Inferior parietal cortex (tissue), 1 donor: ENCODE results near the gene ADIPOQ.
"Not testable (repeated sequence)": the region's sequence is repeated elsewhere in the genome, so short reads cannot be mapped to it uniquely, and the experiment has no call there.

ENCODE experiments used
- DNase-seq: peaks from one replicate; pipeline ENCODE4 v3.0.0-alpha.2; 2016; ENCODE audit errors: extremely low spot score

ADIPOQ gene

GRCh38 chr3:186870421-186871201 lies 28.1 kb downstream of the ADIPOQ start:
- no peak for DNase-seq

GRCh38 chr3:186871403-186871924 lies 29.0 kb downstream of the ADIPOQ start:
- DNase-seq, result no peak

GRCh38 chr3:186873796-186874195 lies 31.3 kb downstream of the ADIPOQ start:
- DNase-seq, result not testable (repeated sequence)

- DNase-seq, result not testable (repeated sequence)
Measured at GRCh38 chr3:186874216-186874615, 31.7 kb downstream of the ADIPOQ start.

- not testable (repeated sequence) for DNase-seq
Measured at GRCh38 chr3:186874841-186875240, 32.3 kb downstream of the ADIPOQ start.

GRCh38 chr3:186875708-186876107 lies 33.2 kb downstream of the ADIPOQ start:
- DNase-seq, result no peak

- DNase-seq, result no peak
Measured at GRCh38 chr3:186879781-186880180, 37.3 kb downstream of the ADIPOQ start.

GRCh38 chr3:186880406-186880805 lies 37.9 kb downstream of the ADIPOQ start:
- DNase-seq, result no peak

GRCh38 chr3:186882150-186882524 lies 39.6 kb downstream of the ADIPOQ start:
- no peak for DNase-seq

- no peak for DNase-seq
Measured at GRCh38 chr3:186882881-186883685, 40.6 kb downstream of the ADIPOQ start.

GRCh38 chr3:186883686-186884058 lies 41.2 kb downstream of the ADIPOQ start:
- no peak for DNase-seq

GRCh38 chr3:186884868-186885267 lies 42.4 kb downstream of the ADIPOQ start:
- DNase-seq, result not testable (repeated sequence)

GRCh38 chr3:186886202-186886981 lies 43.9 kb downstream of the ADIPOQ start:
- DNase-seq, result no peak

- not testable (repeated sequence) for DNase-seq
Measured at GRCh38 chr3:186887507-186887938, 45.0 kb downstream of the ADIPOQ start.

- DNase-seq, result no peak
Measured at GRCh38 chr3:186888569-186888968, 46.1 kb downstream of the ADIPOQ start.

- not testable (repeated sequence) for DNase-seq
Measured at GRCh38 chr3:186889698-186890097, 47.2 kb downstream of the ADIPOQ start.

- no peak for DNase-seq
Measured at GRCh38 chr3:186890911-186891310, 48.4 kb downstream of the ADIPOQ start.

- not testable (repeated sequence) for DNase-seq
Measured at GRCh38 chr3:186893071-186893470, 50.6 kb downstream of the ADIPOQ start.

GRCh38 chr3:186895406-186895805 lies 52.9 kb downstream of the ADIPOQ start:
- no peak for DNase-seq

- DNase-seq, result no peak
Measured at GRCh38 chr3:186896006-186896405, 53.5 kb downstream of the ADIPOQ start.

- no peak for DNase-seq
Measured at GRCh38 chr3:186896875-186897274, 54.4 kb downstream of the ADIPOQ start.
